ENCODE measurements around the gene DUSP6.

DUSP6 gene

DNA sequence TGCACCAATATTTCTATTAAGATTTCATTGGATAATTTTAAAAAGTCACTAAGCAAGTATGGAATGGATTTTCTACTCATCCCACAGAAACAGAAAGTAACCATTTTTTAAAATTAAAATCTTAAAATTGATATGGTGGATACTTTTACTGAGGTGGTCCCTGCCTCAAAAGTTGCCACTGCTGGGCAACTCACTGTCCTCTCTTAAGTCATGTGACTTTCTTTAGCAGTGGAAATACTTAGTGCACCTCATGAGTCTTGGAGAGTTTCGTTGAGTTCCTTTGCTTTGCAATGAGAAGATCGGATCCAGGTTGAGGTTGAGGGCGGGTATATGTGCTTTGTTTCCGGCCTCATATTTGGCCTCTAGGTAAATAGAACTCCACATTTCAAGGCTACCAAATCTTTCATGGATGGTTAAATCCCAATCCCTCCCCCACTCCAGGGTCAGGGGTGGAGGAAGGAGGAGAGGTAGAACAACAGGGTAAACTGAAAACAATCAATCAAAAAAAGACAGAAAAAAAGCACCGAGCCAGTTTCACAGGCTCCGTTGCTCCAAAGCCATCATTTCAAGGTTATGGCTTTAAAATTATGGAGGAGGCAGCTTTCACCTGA is 39.5 kb upstream of the DUSP6 start:
- H3K27ac ChIP-seq, result no peak overlapping the region
- TF ChIP-seq CTCF (IDR thresholded peaks at IDR 0.05), result no peak
- H3K4me3 ChIP-seq, result no peak overlapping the region
- no peak for DNase-seq (ENCODE audit: low spot score)

GRCh38 chr12:89390802-89391673 is 38.7 kb upstream of the DUSP6 start:
- Histone ChIP-seq H3K4me3 (no peak overlapping the region), H3K27ac (peak overlapping the region in 1 of 2 donors; percentile 62)
- no peak for TF ChIP-seq CTCF (IDR thresholded peaks at IDR 0.05)
- no peak for DNase-seq (ENCODE audit: low spot score)

GRCh38 chr12:89389755-89390661 is 37.7 kb upstream of the DUSP6 start:
- H3K4me3 ChIP-seq, result no peak overlapping the region
- TF ChIP-seq CTCF (IDR thresholded peaks at IDR 0.05), result no peak
- DNase-seq (ENCODE audit: low spot score), result no peak
- peak overlapping the region in 1 of 2 donors; percentile 62 for H3K27ac ChIP-seq

GRCh38 chr12:89386138-89386537 is 33.8 kb upstream of the DUSP6 start:
- DNase-seq (ENCODE audit: low spot score), result no peak
- Histone ChIP-seq H3K4me3 (no peak overlapping the region), H3K27ac (no peak overlapping the region)
- no peak for TF ChIP-seq CTCF (IDR thresholded peaks at IDR 0.05)

DNA sequence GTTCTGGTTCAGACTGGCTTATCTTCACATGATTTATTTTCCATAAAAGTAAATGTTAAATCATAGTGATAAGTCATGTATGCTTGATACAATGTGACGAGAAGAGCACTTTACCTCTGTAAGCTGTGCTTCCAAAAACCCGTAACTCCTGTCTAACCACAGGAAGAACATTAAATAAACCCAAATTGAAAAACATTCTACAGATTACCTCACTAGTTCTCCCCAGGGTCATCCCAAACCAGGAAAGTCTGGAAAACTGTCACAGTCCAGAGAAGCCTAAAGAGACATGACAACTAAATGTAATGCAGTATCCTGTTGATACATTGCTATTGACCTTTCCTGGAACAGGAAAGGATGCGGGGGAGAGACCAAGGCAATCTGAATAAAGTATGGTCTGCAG is 32.5 kb upstream of the DUSP6 start:
- DNase-seq (ENCODE audit: low spot score), result no peak
- no peak for TF ChIP-seq CTCF (IDR thresholded peaks at IDR 0.05)
- peak overlapping the region; percentile 68 to 75 for H3K27ac ChIP-seq
- H3K4me3 ChIP-seq, result peak overlapping the region; percentile 46

- peak overlapping the region; percentile 68 to 75 for H3K27ac ChIP-seq
- DNase-seq (ENCODE audit: low spot score), result no peak
- TF ChIP-seq CTCF (IDR thresholded peaks at IDR 0.05), result no peak
- peak overlapping the region; percentile 46 for H3K4me3 ChIP-seq
Measured at GRCh38 chr12:89384050-89384758, 31.9 kb upstream of the DUSP6 start.
